WERI-Rb-1 (cell line): ENCODE results near the gene GRIP2.

Experiments
- DNase-seq: peaks from one replicate; pipeline ENCODE4 v3.0.0-alpha.2; 2020
- H3K27ac ChIP-seq: fragments of 250-450 bp; sonication (Bioruptor Pico); 2 replicates; pipeline ENCODE4 v1.5.1; 2020; ENCODE audit warnings: mild to moderate bottlenecking, moderate library complexity
- H3K27me3 ChIP-seq: fragments of 250-450 bp; sonication (Bioruptor Pico); 2 replicates; pipeline ENCODE4 v1.5.1; 2021; ENCODE audit warnings: mild to moderate bottlenecking, low read depth, moderate library complexity; ENCODE audit not compliant: insufficient read depth, severe bottlenecking
- H3K36me3 ChIP-seq: fragments of 250-450 bp; sonication (Bioruptor Pico); 2 replicates; pipeline ENCODE4 v1.5.1; 2020; ENCODE audit warnings: mild to moderate bottlenecking, moderate library complexity
- H3K4me3 ChIP-seq: 2 replicates; pipeline ENCODE4 v1.5.1; 2011; ENCODE audit warnings: low read depth, mild to moderate bottlenecking, control low read depth, low read length
- H3K9me3 ChIP-seq: fragments of 250-450 bp; sonication (Bioruptor Pico); 2 replicates; pipeline ENCODE4 v1.5.1; 2021; ENCODE audit warnings: mild to moderate bottlenecking, moderate library complexity; ENCODE audit not compliant: severe bottlenecking
- TF ChIP-seq, protein P1 (sequence below): IDR thresholded peaks from 2 replicates; pipeline ENCODE4 v1.5.1; 2011; ENCODE audit warnings: low read depth, mild to moderate bottlenecking, control low read depth, inconsistent platforms, low read length

GRIP2 gene

DNA sequence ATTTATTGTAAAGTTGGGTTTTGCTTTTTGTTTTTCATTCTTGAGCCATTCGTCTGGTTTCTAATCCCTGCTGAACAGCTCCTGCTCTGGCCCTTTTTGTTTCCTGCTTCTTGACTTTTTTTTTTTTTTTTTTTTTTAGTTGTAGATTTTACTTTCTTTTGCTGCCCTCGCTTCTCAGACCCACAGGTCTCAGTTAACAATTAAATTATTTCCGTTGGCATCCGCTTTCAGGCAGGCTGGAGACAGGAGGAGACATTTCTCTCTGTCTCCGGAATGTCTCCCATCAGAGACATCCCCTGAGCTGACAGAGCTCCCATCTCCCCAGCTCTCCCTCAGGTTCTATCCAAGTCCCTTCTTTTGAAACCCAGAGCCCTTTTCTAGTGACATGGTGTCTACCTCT lies 69.1 kb downstream of the GRIP2 start:
- Histone ChIP-seq H3K4me3 (no peak overlapping the region), H3K27me3 (no peaks in the 10 kb centered on the region), H3K27ac (no peak overlapping the region), H3K9me3 (no peaks in the 10 kb centered on the region), H3K36me3 (peaks cover 24% of the 10 kb centered on the region)
- TF ChIP-seq, protein P1, sequence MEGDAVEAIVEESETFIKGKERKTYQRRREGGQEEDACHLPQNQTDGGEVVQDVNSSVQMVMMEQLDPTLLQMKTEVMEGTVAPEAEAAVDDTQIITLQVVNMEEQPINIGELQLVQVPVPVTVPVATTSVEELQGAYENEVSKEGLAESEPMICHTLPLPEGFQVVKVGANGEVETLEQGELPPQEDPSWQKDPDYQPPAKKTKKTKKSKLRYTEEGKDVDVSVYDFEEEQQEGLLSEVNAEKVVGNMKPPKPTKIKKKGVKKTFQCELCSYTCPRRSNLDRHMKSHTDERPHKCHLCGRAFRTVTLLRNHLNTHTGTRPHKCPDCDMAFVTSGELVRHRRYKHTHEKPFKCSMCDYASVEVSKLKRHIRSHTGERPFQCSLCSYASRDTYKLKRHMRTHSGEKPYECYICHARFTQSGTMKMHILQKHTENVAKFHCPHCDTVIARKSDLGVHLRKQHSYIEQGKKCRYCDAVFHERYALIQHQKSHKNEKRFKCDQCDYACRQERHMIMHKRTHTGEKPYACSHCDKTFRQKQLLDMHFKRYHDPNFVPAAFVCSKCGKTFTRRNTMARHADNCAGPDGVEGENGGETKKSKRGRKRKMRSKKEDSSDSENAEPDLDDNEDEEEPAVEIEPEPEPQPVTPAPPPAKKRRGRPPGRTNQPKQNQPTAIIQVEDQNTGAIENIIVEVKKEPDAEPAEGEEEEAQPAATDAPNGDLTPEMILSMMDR: no peak
- DNase-seq: no peak

DNA sequence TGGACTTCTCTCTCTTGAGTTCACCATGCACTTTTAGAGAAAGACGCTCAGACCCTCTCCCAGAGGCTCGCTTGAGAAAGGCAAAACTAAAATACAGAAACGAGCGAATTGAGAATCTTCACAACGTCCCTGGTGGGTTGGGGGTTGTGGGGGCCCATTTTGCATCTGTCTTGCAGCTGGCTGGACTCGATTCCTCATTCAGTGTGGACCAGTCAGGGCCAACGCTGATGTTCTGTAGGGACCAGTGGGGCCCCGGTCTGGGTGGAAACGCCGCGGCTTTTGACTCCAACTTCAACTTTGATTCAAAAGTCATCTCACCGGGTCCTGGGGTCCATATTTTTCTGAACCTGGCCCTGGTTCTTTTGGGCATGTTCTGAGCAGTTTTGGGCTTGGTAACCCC lies 69.7 kb downstream of the GRIP2 start:
- H3K36me3 ChIP-seq: peaks cover 24% of the 10 kb centered on the region
- no peak overlapping the region for H3K27ac ChIP-seq
- no peak overlapping the region for H3K4me3 ChIP-seq
- TF ChIP-seq, protein P1: no peak
- no peaks in the 10 kb centered on the region for H3K27me3 ChIP-seq
- DNase-seq: no peak
- H3K9me3 ChIP-seq: no peaks in the 10 kb centered on the region

DNA sequence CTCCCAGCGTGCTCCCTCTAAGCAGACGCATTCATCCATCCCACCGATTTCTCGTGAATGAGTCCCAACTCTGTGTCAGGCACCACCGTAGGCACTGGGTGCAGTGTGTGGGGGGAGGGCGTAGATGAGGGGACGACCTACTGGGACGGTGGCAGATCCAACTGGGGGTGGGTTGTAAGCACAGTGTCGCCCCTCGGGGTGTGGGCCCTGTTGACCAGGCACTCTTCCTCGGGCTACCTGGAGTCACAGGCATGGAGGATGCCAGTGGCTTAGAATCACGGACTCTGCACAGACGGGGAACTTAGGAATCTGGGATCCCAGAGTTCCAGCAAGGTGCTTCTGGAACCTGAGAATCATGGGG lies 71.5 kb downstream of the GRIP2 start:
- TF ChIP-seq, protein P1: no peak
- no peak for DNase-seq
- Histone ChIP-seq H3K27ac (no peak overlapping the region), H3K27me3 (no peaks in the 10 kb centered on the region), H3K9me3 (no peaks in the 10 kb centered on the region), H3K36me3 (peaks cover 30% of the 10 kb centered on the region), H3K4me3 (no peak overlapping the region)

DNA sequence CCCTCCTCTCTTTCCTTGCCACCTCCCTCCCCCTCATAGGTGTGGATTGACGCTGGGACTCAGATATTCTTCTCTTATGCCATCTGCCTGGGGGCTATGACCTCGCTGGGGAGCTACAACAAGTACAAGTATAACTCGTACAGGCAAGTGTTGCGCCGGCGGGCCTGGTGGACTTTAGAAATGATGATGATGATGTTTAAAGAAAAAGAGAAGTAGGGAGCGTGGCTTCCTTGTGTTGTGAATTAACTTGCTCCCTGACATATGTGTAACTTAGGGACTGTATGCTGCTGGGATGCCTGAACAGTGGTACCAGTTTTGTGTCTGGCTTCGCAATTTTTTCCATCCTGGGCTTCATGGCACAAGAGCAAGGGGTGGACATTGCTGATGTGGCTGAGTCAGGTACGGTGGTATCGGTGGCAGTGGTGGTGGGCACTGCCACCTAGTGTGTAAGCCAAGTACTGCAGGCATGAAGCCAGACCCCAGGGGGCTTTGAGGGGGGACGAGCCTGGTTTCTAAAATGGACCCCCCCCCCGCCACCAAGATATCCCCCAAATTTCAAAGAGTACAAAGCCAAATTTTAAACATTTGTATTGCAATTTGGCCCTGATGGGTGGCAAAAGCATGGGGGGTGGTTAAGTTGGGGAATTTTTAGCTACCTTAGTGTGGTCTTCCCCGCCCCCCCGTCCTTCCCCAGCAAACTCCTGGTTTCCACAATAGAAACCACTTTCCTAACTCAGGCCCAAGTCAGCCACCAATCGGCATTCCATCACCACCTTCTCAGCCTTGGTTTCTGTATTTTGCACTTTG lies 72.1 kb downstream of the GRIP2 start:
- peak; percentile 47 for DNase-seq
- Histone ChIP-seq H3K4me3 (no peak overlapping the region), H3K27ac (no peak overlapping the region), H3K9me3 (no peaks in the 10 kb centered on the region), H3K36me3 (peaks cover 31% of the 10 kb centered on the region), H3K27me3 (no peaks in the 10 kb centered on the region)
- TF ChIP-seq, protein P1: peak; percentile 85

DNA sequence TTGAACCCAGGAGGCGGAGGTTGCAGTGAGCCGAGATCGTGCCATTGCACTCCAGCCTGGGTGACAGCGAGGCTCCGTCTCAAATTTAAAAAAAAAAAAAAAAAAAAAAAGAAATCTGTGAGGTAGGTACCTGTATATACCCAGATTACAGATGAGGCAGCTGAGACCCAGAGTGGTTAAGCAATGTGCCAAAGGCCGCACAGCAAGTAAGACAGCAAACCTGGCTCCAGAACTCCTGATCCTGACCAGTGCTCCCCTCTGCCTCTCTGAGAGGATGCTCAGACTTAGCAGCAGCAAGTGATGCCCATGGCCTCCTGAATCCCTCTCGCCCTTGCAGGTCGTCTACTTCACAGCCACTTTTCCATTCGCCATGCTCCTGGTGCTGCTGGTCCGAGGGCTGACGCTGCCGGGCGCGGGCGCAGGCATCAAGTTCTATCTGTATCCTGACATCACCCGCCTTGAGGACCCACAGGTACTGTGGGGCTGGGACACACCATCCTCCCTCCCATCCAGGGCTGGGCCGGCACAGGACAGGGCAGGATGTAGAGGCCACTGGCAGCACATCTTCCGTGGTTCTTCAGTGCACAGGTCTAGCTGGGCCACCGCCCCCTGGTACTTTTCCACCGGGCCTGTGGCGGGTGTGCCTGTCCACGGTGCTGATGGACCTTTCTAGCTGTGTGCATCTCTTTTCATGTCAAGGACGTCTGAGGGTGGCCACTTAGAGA lies 73.8 kb downstream of the GRIP2 start:
- peaks cover 32% of the 10 kb centered on the region for H3K36me3 ChIP-seq

More for the DNA sequence above, 73.8 kb downstream of the GRIP2 start:
- no peaks in the 10 kb centered on the region for H3K27me3 ChIP-seq
- DNase-seq: no peak
- no peaks in the 10 kb centered on the region for H3K9me3 ChIP-seq
- H3K27ac ChIP-seq: no peak overlapping the region
- TF ChIP-seq, protein P1: no peak
- no peak overlapping the region for H3K4me3 ChIP-seq
